GM18858 (cell line): ENCODE measurements around the gene CRP.
"Not testable (repeated sequence)": the region's sequence is repeated elsewhere in the genome, so short reads cannot be mapped to it uniquely, and the experiment has no call there.

Experiments
- ATAC-seq: cut with Tn5 transposase; IDR thresholded peaks from one replicate; pipeline ENCODE4 v1.9.1; 2021; ENCODE audit not compliant: unreplicated experiment

The CRP gene

DNA sequence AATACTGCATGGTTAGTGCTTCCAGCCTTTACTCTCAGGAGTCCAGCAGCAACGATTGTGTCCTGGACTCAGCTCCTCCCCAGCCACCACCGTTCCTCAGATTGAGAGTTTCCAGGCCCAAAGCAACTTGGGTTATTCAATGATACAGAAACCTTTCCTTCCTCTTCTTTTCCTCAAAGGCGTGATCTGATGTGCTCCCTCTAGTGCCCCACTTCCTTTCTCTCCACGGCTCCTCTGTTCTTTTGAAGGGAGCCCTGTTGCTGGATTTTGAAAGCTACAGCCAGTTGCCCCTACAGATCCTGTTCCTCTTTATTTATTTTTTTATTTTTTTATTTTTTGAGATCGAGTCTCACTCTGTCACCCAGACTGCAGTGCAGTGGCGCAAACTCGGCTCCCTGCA, 14.1 kb downstream of the CRP start:
- no peak for ATAC-seq

DNA sequence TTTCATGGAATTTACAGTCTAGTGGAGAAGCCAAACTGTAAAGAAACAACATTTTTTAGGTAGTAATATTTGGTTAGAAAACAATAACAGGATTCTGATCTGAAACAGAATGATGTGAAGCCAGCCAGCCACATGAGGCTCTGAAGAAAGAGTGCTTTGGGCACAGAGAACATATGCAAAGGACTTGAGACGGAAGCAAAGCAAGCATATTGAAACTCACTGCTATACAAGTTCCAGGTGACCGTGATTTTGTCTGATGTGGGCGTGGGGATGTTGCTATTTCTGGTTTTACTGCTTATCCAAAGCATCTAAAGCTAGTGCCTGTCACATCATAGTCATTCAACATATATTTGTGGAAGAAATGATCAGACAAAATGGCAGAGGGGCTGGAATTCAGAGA, 14.7 kb downstream of the CRP start:
- ATAC-seq: no peak

DNA sequence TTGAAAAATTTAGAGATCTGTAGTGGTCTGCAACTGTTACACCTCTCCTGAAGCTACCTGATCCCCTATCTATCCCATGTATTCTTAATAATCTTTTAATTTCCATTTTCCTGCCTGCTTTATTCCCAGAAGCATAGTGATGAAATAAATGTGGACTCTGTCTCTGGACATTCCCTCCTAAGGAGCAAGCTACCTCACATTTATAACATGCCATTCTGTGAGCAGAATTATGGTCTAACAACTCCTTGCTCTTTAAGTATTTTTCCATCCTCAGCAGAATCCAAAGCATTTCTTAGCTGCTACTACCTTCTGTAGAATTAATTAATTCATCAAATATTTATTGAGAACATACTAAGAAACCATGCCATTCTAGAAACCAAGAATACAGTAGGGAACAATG, 15.1 kb downstream of the CRP start:
- ATAC-seq: no peak

DNA sequence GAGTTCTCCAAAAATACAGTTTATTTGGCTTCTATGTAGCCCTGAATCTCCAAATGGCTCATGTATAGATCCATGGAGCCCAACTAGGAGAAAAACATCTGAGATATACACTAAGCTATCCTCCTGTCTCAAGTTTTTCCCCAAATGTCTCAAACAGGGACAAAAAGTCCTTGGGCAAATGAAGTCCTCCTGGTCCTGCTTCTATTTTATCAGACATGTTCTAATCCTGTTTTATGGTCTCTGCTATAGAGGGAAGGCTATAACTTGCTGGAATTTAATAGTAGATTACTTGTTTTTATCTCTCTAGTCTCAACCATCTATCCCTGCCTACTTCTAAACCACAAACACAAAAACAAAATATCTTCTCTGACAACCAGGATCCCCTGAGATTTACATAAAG, 26.9 kb downstream of the CRP start:
- ATAC-seq: no peak

DNA sequence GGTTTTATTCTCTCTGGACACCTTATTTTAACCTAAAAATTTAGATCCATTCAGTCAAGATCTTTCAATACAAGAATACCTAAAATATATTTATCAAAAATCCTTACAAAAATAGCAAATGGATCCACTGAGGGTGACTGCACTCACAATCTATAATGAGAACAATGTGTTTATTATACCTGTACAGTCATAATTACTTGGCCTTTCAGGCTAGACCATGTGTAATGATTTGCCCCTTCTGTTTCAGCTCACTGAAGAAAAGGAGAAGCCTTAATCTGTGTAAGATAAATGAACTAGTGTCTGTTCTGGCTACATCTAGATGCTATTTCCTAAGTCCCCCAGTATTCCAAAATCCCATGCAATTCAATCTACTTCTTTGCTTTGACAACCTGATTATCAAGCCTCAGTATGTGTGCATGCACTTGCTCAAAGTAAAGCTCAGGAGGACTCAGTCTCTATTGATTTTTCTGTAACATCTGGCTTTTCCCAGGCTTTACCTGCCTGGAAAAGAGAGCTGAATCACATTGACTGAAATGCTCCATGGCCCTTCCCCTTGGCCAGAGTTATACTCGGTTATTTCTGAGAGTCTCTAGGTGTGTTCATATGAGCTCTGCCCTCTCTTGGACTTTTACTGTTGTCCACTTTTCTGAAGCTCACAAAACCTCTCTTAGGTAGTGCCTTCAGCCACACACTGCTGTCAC, 27.6 kb downstream of the CRP start:
- no peak for ATAC-seq

DNA sequence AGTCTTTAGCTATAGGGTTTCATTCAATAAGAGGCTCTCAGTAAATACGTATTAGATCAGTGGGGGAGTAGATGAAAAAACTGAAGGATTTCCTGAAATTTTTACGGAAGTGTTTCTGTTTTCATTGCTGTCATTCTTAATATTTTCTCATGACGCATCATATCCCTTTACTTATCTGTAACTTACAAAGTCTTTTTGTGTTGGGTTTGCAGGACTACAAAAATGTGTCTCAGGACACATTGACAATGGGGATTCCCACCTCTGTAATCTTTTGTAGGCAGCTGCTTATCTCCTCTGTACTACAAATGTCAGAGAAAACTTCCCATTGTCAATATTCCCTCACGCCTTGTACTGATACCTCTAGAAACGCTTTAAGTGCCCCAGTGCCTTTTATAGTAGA, 35.5 kb downstream of the CRP start:
- no peak for ATAC-seq

DNA sequence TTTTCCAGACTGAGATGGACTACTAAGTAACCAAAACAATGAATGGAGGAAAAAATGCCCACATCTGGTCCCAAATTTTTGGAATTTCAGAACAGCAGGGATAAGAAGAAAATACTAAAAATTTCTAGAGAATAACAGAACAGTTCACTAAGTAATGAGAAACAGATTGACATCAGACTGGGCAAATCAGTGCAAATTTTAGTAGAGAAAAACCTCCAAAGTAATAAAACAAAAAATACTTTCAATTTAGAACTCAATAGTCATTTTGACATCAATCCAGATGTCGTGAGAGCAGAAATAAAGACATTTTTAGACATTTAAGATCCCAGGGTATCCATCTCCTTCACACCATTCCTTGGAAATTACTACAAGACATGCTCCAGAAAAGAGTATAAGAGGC, 39.3 kb downstream of the CRP start:
- ATAC-seq: no peak

DNA sequence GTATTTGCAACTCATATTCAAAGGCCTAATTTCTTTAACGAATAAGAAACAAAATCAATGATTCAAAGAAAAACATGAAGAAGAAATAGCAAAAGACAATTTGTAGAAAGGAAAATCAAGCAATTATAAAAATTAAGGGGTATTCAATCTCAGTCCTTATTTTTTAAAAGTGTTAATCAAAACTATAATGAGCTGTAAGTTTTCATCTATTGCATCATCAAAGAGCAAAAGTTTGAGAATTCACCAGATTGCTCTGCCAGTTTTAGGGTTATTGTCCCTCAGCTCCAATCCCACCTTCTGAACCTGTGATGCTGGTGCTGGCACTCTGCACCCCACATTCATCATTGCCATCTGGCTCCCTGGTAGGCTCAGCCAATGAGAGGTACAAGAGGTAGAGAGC, 42.0 kb downstream of the CRP start:
- not testable (repeated sequence) for ATAC-seq

DNA sequence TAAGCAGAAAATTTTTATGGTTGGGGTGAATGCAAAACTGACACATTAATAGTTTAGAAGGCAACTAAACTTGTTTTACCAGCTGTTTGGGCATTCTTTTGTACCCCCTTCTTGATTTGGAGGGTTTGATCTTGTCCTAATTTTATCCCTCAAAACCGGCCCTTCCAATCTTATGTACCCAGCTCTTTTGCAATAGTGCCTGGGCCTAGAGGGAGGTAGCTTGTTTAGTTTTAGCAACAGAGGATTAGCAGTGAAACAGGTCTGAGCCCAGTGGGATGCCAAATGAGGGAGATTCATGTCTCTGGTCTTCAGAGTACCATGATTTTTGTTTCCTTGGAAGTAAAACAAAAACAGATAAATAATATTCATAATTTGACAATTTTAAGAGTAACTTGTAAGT, 45.1 kb downstream of the CRP start:
- no peak for ATAC-seq

DNA sequence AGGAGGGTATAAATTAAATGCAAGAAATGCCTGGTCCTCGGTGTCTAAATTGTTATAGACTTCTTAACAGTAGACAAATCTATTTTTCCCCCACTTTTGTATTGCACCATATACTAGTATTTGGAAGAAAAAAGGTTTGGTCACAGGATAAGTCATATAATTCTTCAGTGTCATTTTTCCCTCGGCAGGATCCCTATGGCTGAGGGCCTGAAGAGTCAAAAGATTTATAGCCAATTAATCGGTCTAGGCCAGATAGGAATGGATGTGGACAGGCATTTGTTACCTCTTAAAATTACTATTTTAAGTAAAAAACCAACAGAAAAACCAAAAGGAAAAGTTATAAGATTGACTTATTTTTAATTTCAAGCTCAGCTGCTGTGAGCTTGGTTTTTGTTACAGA, 45.6 kb downstream of the CRP start:
- ATAC-seq: no peak

DNA sequence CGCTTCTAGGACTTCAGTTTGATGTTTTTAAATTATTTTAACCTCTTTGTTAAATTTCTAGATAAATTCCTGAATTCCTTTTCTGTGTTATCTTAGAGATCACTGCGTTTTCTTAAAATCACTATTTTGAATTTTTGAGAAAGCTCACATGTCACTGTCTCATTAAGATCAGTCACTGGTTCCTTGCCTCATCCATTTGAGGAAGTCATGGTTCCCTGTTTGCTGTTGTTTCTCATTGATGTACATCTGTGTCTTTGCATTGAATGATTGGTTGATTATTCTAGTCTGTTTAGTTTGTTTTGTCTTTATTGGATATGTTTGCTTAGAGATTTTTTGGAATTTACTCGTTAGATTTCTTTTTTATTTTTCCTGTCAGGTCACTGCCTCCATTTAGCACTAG, 50.1 kb downstream of the CRP start:
- ATAC-seq: no peak

DNA sequence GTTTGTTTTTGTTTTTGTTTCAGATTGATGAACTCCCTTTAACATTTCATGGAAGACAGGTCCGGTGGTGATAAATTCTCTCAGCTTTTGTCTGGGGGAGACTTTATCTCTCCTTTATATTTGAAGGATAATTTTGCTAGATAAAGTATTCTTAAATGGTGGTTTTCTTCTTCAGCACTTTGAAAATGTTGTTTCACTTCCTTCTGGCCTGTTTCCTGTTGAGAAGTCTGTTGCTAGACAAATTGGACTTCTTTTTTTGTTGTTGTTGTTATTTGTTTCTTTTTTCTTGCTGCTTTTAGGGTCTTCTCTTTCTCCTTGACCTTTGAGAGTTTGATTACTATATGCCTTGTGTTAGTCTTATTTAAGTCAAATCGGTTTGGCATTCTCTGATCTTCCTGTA, 50.8 kb downstream of the CRP start:
- ATAC-seq: no peak
